ENCODE results near the gene SPSB4. TPM values are rescaled to one million over a fixed set of nuclear protein-coding genes. Genes with fewer than 3 reads are reported as not detected.

SPSB4 gene
- total and polyA plus RNA-seq, 10 of the 15 experiments (the other 5 are each of a cell fraction or from before 2014, with no cell fraction given): not detected

- RAD21 ChIA-PET (ENCODE audit: unreplicated experiment): no interaction called here
- SMC1A ChIA-PET (ENCODE audit: uncharacterized antibody, unreplicated experiment): interaction anchor here (1.0 kb wide), 1 partner anchor 8 kb away, joined by 3 read pairs; no protein-coding TSS in a partner anchor
Observed at GRCh38 chr3:141056751-141057171, 5.6 kb downstream of the SPSB4 start.

More at GRCh38 chr3:141056751-141057171, 5.6 kb downstream of the SPSB4 start:
- Histone ChIP-seq H3K9me3 (replicated peaks; ENCODE audit: control insufficient read depth, insufficient read depth, low read length) (no peaks in the 10 kb centered on the region), H3K4me1 (ENCODE audit: control insufficient read depth, insufficient read depth, low read length) (no peaks in the 10 kb centered on the region), H3K79me2 (ENCODE audit: control insufficient read depth, insufficient read depth, low read length) (no peaks in the 10 kb centered on the region), H2AFZ (ENCODE audit: control insufficient read depth, low read depth, low read length) (no peak overlapping the region), H3K4me3 (no peak overlapping the region), H3K36me3 (ENCODE audit: control insufficient read depth in 2 of 2, insufficient read depth in 2 of 2, low read length in 1 of 2) (no peaks in the 10 kb centered on the region), H4K20me1 (ENCODE audit: control insufficient read depth, insufficient read depth) (no peaks in the 10 kb centered on the region), H3K4me2 (ENCODE audit: control insufficient read depth, insufficient read depth) (no peak overlapping the region), H3K27ac (ENCODE audit: control insufficient read depth, insufficient read depth) (no peak overlapping the region), H3K27me3 (replicated peaks in 1 of 2; ENCODE audit: control insufficient read depth in 2 of 2, insufficient read depth in 2 of 2, low read length in 1 of 2) (peaks cover 5 to 12% of the 10 kb centered on the region in 2 experiments; a peak in 3 of 4 replicates), H3K9ac (ENCODE audit: control insufficient read depth, insufficient read depth, low read length) (no peak overlapping the region)
- no TSS peak for BruUV-seq (replicated peaks)
- FAIRE-seq (no peak), DNase-seq (ENCODE audit: low read depth, low spot score) (no peak), ATAC-seq (no peak)
- 16% methylated on average over 7 of the region's 7 CpGs for WGBS (ENCODE audit: insufficient coverage, insufficient replicate concordance, low lambda C conversion rate, missing lambda C conversion rate)
- intact Hi-C loops (cut with micrococcal nuclease; ENCODE audit: unreplicated experiment): no loop called here
- CTCF ChIA-PET: no interaction called here
- in situ Hi-C loops (cut with MboI): no loop called here
- POLR2A ChIA-PET: no interaction called here
- TF ChIP-seq BACH1 (IDR thresholded peaks at IDR 0.05; ENCODE audit: borderline replicate concordance) (no peak), NFYB (IDR thresholded peaks at IDR 0.05; ENCODE audit: insufficient read depth, low read depth, low read length) (no peak), SMAD1 (IDR thresholded peaks at IDR 0.05; ENCODE audit: low read depth, partially characterized antibody) (no peak), RFX5 (IDR thresholded peaks at IDR 0.05; ENCODE audit: low read depth, low read length) (no peak), MYB (IDR thresholded peaks at IDR 0.05; ENCODE audit: borderline replicate concordance, low read depth, low read length) (no peak), JUND (IDR thresholded peaks at IDR 0.05; ENCODE audit: low read depth, low read length) (no peak)
- TF ChIP-seq, protein P1, sequence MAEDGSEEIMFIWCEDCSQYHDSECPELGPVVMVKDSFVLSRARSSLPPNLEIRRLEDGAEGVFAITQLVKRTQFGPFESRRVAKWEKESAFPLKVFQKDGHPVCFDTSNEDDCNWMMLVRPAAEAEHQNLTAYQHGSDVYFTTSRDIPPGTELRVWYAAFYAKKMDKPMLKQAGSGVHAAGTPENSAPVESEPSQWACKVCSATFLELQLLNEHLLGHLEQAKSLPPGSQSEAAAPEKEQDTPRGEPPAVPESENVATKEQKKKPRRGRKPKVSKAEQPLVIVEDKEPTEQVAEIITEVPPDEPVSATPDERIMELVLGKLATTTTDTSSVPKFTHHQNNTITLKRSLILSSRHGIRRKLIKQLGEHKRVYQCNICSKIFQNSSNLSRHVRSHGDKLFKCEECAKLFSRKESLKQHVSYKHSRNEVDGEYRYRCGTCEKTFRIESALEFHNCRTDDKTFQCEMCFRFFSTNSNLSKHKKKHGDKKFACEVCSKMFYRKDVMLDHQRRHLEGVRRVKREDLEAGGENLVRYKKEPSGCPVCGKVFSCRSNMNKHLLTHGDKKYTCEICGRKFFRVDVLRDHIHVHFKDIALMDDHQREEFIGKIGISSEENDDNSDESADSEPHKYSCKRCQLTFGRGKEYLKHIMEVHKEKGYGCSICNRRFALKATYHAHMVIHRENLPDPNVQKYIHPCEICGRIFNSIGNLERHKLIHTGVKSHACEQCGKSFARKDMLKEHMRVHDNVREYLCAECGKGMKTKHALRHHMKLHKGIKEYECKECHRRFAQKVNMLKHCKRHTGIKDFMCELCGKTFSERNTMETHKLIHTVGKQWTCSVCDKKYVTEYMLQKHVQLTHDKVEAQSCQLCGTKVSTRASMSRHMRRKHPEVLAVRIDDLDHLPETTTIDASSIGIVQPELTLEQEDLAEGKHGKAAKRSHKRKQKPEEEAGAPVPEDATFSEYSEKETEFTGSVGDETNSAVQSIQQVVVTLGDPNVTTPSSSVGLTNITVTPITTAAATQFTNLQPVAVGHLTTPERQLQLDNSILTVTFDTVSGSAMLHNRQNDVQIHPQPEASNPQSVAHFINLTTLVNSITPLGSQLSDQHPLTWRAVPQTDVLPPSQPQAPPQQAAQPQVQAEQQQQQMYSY (CRISPR knock-in tag; IDR thresholded peaks at IDR 0.05): no peak
- TF ChIP-seq, protein P2, sequence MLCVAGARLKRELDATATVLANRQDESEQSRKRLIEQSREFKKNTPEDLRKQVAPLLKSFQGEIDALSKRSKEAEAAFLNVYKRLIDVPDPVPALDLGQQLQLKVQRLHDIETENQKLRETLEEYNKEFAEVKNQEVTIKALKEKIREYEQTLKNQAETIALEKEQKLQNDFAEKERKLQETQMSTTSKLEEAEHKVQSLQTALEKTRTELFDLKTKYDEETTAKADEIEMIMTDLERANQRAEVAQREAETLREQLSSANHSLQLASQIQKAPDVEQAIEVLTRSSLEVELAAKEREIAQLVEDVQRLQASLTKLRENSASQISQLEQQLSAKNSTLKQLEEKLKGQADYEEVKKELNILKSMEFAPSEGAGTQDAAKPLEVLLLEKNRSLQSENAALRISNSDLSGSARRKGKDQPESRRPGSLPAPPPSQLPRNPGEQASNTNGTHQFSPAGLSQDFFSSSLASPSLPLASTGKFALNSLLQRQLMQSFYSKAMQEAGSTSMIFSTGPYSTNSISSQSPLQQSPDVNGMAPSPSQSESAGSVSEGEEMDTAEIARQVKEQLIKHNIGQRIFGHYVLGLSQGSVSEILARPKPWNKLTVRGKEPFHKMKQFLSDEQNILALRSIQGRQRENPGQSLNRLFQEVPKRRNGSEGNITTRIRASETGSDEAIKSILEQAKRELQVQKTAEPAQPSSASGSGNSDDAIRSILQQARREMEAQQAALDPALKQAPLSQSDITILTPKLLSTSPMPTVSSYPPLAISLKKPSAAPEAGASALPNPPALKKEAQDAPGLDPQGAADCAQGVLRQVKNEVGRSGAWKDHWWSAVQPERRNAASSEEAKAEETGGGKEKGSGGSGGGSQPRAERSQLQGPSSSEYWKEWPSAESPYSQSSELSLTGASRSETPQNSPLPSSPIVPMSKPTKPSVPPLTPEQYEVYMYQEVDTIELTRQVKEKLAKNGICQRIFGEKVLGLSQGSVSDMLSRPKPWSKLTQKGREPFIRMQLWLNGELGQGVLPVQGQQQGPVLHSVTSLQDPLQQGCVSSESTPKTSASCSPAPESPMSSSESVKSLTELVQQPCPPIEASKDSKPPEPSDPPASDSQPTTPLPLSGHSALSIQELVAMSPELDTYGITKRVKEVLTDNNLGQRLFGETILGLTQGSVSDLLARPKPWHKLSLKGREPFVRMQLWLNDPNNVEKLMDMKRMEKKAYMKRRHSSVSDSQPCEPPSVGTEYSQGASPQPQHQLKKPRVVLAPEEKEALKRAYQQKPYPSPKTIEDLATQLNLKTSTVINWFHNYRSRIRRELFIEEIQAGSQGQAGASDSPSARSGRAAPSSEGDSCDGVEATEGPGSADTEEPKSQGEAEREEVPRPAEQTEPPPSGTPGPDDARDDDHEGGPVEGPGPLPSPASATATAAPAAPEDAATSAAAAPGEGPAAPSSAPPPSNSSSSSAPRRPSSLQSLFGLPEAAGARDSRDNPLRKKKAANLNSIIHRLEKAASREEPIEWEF (IDR thresholded peaks at IDR 0.05; ENCODE audit: insufficient replicate concordance, low read depth, low read length): no peak

Data from GM12878 (cell line).